RCC 7860 (cell line): Measurements from ENCODE around the gene PTPRE.

Source experiments
- DNase-seq: peaks from one replicate; pipeline ENCODE4 v3.0.0-alpha.2; 2015; ENCODE audit warnings: low spot score
- FAIRE-seq: peaks from 2 replicates; lab custom pipeline; 2012; peaks lifted over from hg19 to GRCh38; lab: Jason Lieb, UNC

The PTPRE gene

GRCh38 chr10:127947211-127947610 lies 40.3 kb downstream of the PTPRE start:
- no peak for FAIRE-seq

DNA sequence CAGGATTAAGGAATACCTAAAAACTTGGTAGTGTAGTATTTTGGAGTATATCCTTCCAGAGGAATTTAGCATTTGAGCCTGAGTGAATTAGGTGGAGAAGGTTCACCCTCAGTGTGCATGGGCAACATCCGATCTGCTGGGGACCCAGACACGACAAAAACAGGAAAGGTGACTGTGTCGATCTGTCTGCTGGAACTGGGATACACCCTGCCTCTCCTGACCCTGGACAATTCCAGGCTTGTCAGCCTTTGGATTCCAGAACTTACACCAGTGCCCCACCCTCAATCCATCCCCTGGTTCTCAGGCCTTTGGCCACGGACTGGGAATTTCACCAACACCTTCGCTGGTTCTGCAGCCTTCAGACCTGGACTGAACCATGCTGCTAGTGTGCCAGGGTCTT lies 41.9 kb downstream of the PTPRE start:
- FAIRE-seq, result no peak

More at GRCh38 chr10:127947211-127947610, 40.3 kb downstream of the PTPRE start:
- no peak for DNase-seq

GRCh38 chr10:127949831-127950230 lies 42.9 kb downstream of the PTPRE start:
- no peak for FAIRE-seq
- DNase-seq, result no peak

More for the DNA sequence above, 41.9 kb downstream of the PTPRE start:
- DNase-seq, result no peak

GRCh38 chr10:127951861-127952574 lies 45.1 kb downstream of the PTPRE start:
- FAIRE-seq (no peak), DNase-seq (no peak)

DNA sequence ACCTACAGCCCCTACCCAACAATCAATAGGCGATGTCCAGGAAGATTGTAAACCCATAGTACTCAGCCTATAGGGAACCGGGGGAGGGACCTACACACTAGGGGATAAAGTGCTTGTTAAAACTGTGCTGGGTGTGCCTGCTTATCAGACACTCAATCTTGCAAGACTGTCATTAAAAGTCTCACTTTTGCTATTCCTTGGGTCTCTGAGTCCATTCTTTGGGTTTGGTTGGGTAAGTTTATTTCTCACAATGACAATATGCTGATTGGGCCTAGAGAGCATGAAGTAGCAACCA lies 45.6 kb downstream of the PTPRE start:
- DNase-seq (no peak), FAIRE-seq (no peak)

DNA sequence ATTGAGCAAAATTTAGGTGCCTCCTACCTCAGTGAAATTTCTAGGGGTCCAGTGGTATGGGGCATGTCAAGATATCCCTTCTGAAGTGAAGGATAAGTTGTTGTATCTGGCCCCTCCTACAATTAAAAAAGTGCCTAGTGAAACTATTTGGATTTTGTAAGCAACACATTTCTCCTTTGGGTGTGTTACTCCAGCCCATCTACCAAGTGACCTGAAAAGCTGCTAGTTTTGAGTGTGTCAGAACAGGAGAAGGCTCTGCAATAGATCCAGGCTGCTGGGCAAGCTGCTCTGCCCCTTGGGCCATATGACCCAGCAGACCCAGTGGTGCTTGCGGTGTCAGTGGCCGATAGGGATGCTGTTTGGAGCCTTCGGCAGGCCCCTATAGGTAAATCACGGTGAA lies 46.0 kb downstream of the PTPRE start:
- no peak for FAIRE-seq

GRCh38 chr10:127953876-127954275 lies 47.0 kb downstream of the PTPRE start:
- DNase-seq (no peak), FAIRE-seq (no peak)

More for the DNA sequence above, 46.0 kb downstream of the PTPRE start:
- no peak for DNase-seq

- no peak for FAIRE-seq
- DNase-seq, result no peak
These were observed 52.5 kb downstream of the PTPRE start for GRCh38 chr10:127959428-127959827.

DNA sequence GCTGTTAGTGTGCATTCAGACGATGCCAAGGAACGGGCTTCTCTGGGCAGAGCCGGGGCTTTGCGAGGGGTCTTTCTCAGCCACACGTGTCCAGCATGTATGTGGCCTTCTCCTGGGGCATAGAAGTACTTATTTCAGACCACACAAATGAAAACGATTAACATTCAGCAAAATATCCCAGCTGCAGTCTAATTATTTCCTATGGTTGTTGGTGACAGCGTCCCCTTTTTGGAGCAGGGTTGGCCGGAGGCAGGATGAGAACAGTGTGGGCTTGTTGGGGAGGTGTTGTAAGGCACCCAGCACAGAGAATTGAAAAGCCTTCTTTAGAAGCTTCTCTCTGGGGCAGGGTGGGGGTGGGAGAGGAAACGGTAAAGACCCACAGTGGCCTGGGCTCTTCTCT lies 54.2 kb downstream of the PTPRE start:
- no peak for FAIRE-seq

GRCh38 chr10:127962205-127962604 lies 55.3 kb downstream of the PTPRE start:
- DNase-seq, result no peak
- FAIRE-seq, result no peak

More for the DNA sequence above, 54.2 kb downstream of the PTPRE start:
- DNase-seq, result no peak

GRCh38 chr10:127963136-127963535 lies 56.2 kb downstream of the PTPRE start:
- FAIRE-seq, result no peak
- DNase-seq, result no peak

DNA sequence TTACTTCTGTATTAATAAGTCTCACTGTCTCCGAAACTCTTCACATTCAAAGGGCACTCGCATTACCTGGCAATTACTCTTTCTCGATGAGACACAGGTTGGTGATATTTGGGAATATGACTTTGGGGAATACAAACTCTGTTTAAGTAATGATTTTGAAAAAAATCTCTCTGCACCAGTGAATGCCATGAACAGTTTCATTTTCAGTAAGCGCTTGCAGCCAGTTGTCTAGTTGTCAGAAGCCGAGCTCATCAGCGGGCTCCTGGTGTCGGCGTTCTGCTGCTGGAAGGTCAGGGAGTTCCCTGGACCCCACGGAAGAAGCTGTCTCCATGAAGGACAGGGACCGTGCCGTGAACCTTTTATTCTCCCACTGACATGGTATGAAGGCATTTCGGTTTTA lies 57.7 kb downstream of the PTPRE start:
- DNase-seq, result no peak
- FAIRE-seq, result no peak

DNA sequence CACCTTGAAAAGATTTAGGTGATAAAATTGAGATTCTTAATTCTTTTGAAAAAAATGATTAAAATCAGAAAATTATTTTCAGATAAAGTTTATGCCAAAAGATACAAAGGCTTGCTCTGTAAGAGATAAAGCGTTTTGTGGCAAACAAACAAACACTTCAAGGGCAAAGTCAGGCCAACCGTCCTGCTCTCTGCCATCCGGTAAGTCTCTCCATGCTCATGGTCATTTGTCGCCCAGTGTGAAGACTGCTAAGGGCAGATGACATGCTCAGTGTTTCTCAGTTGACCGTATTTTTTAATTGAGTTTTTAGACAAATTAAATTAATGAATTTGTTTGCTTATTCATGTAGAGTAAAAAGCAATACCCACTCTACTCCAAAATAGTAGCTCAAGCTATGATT lies 60.0 kb downstream of the PTPRE start:
- no peak for DNase-seq
- no peak for FAIRE-seq

- DNase-seq (no peak), FAIRE-seq (no peak)
These were observed 61.1 kb downstream of the PTPRE start for GRCh38 chr10:127968027-127968441.

- FAIRE-seq (no peak), DNase-seq (no peak)
These were observed 61.8 kb downstream of the PTPRE start for GRCh38 chr10:127968659-127969058.

GRCh38 chr10:127971101-127971946 lies 64.4 kb downstream of the PTPRE start:
- FAIRE-seq (no peak), DNase-seq (no peak)

DNA sequence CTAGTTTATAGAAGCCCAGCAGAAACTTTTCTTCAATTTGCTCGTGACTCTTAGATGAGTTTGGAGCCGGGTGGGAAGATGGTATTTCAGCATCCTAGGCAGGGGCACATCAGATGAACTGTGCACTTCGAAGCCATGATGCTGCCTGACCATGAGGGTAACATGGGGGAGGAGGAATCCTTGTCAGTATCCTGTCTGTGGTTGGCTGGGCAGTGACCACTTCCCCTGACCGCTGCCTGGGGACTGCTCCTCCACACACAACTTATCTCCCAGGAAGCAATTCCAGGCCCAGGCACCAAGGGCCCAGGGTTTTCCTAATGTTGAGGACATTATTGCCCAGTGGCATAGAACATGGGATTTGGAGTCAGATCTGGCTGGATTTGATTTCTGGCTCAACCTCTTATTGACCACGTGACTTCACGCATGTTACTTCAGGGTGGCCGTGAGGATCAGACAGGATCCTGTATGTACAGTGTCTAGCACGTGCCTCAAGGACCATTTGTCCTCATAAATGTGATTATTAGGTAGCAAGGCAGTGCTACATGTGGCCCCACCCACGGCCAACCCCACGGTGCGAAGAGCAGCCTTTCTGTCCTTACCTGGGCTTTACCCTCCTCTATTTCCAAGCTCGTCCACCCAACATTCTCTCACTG lies 65.2 kb downstream of the PTPRE start:
- peak; percentile 10 for DNase-seq
- no peak for FAIRE-seq

GRCh38 chr10:127972751-127973357 lies 66.0 kb downstream of the PTPRE start:
- FAIRE-seq, result no peak
- no peak for DNase-seq

DNA sequence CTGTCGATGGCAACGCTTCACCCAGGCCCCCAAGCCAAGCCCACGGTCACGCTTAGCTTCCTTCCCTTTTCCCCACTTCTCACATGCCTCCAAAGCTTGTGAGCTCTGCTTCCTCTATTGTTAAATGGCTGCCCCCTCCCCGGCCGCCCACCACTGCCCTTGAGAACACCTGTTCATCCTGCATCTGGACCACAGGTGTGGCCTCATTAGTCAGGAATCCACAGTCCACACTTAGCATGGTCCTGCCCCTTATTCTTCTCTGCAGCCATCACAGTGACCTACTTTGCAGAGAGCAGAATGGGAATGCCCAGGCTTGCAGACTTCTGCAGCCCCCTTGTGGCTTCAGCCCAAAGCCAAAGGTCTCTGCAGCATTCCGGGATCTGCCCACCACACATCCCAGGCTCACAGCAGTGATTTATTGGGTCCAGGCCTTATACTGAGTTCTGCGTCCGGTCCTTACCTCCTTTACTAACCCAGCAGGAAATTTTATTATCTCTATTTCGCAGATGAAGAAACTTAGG lies 66.9 kb downstream of the PTPRE start:
- no peak for DNase-seq
- FAIRE-seq, result no peak

DNA sequence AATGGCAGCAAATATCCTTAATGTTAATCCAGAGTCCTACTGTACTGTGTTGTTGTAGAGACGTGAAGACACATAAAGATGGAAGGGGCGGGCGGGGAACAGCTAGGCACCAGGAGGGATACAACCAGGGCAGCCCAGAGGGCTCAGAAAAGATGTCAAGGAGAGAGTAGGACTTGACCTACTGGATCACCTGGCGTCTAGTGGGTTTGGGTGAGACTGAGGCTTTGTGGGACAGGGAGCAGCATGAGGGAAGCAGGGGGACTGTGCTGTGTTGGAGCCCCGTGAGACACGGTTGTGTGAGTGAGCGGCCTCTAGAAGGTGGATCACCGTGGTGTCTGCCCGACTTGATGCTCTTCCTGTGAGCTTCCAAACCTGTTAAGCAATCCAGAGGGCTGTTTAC lies 68.0 kb downstream of the PTPRE start:
- DNase-seq, result no peak

GRCh38 chr10:127976286-127976685 lies 69.4 kb downstream of the PTPRE start:
- no peak for DNase-seq
- no peak for FAIRE-seq

More for the DNA sequence above, 68.0 kb downstream of the PTPRE start:
- no peak for FAIRE-seq
